Upper lobe of left lung (tissue), 6 donors: ENCODE results near the gene PDCD6IP. TPM values are rescaled to one million over a fixed set of nuclear protein-coding genes. Genes with fewer than 3 reads are reported as not detected.

Experiments used
- ATAC-seq, 2 donors: fragments of 200-7000 bp; cut with Tn5 transposase; one replicate each; pipeline ENCODE4 v1.9.1; 2022; ENCODE audit warnings: mild to moderate bottlenecking in 2 of 2, moderate library complexity in 2 of 2; ENCODE audit not compliant: low FRiP score in 2 of 2
- DNase-seq, 2 donors: peaks; one replicate each; pipeline ENCODE4 v3.0.0-alpha.2; 2019 to 2020
- H3K27ac ChIP-seq, 4 donors: fragments of 200-600 bp; sonication (generic); one replicate each; pipeline ENCODE4 v1.5.1; 2016 to 2019
- H3K27me3 ChIP-seq, 4 donors: fragments of 200-600 bp; sonication (generic); one replicate each; pipeline ENCODE4 v1.5.1; 2017 to 2019
- H3K36me3 ChIP-seq, 4 donors: fragments of 200-600 bp; sonication (generic); one replicate each; pipeline ENCODE4 v1.5.1; 2016 to 2019
- H3K4me1 ChIP-seq, 4 donors: fragments of 200-600 bp; sonication (generic); one replicate each; pipeline ENCODE4 v1.5.1; 2018 to 2019
- H3K4me3 ChIP-seq, 4 donors: fragments of 200-600 bp; sonication (generic); one replicate each; pipeline ENCODE4 v1.5.1; 2017 to 2019; ENCODE audit warnings: mild to moderate bottlenecking in 2 of 4, moderate library complexity in 1 of 4
- H3K9me3 ChIP-seq, 4 donors: fragments of 200-600 bp; sonication (generic); one replicate each; pipeline ENCODE4 v1.5.1; 2018 to 2019
- CTCF ChIP-seq, 6 experiments: fragments of 450-650 bp in 4 of 6; fragments of 200-600 bp in 2 of 6; sonication (generic) in 2 of 6; IDR thresholded peaks; one replicate each; pipeline ENCODE4 v1.5.1; 2016 to 2019; ENCODE audit warnings: antibody characterized with exemption in 6 of 6
- EP300 ChIP-seq, 4 donors: sonication (generic); formaldehyde crosslinking; IDR thresholded peaks; one replicate each; pipeline ENCODE4 v1.5.1; 2017; ENCODE audit warnings: antibody characterized with exemption in 4 of 4, control low read depth in 2 of 4
- POLR2A ChIP-seq, 4 donors: fragments of 450-650 bp; IDR thresholded peaks; one replicate each; pipeline ENCODE4 v1.5.1; 2016 to 2017; ENCODE audit warnings: antibody characterized with exemption in 4 of 4, mild to moderate bottlenecking in 2 of 4
- POLR2AphosphoS5 ChIP-seq, 2 donors: sonication (generic); formaldehyde crosslinking; IDR thresholded peaks; one replicate each; pipeline ENCODE4 v1.5.1; 2017; ENCODE audit warnings: antibody characterized with exemption in 2 of 2
- WGBS, 2 donors: methylation state at CpG; one replicate each; pipeline ENCODE4 v1.1.5; 2017 to 2018; 5-methylcytosine and 5-hydroxymethylcytosine counted together
- total RNA-seq, 6 donors: library from RNA; depleted of rRNA in 4 of 6; stranded (reverse); fragments of >200 nt in 4 of 6; gene quantifications; one replicate each; pipeline versions ENCODE4 v1.1.0 to v1.2.1, GENCODE V29; 2016 to 2021
- donor health status: DM: no; HTN: no; CAD: no; lungs with moderate emphysema.
- donor health status: DM: no; HTN: yes; CAD: no; lungs with severe emphysema.

PDCD6IP gene
- total RNA-seq, 6 donors from 2014 or later, result 120 to 289 (median 259) TPM

GRCh38 chr3:33823821-33824220 is 25.4 kb downstream of the PDCD6IP start:
- Histone ChIP-seq H3K27me3 (no peaks in the 10 kb centered on the region), H3K36me3 (peaks cover 0 to 70% (median 40%) of the 10 kb centered on the region in 4 donors), H3K4me3 (no peak overlapping the region), H3K9me3 (no peaks in the 10 kb centered on the region), H3K4me1 (peaks cover 0 to 5% (median 0%) of the 10 kb centered on the region in 4 donors), H3K27ac (no peak overlapping the region)
- TF ChIP-seq EP300 (IDR thresholded peaks at IDR 0.05) (no peak), CTCF (IDR thresholded peaks at IDR 0.05) (no peak), POLR2A (IDR thresholded peaks at IDR 0.05) (no peak), POLR2AphosphoS5 (IDR thresholded peaks at IDR 0.05) (no peak)
- no peak for DNase-seq
- WGBS, 2 donors, result 83 to 88% methylated on average over 1 of the region's 1 CpG
- no peak for ATAC-seq

GRCh38 chr3:33825111-33825510 is 26.7 kb downstream of the PDCD6IP start:
- no peak for TF ChIP-seq EP300 (IDR thresholded peaks at IDR 0.05)
- no peak for TF ChIP-seq CTCF (IDR thresholded peaks at IDR 0.05)
- no peak for TF ChIP-seq POLR2A (IDR thresholded peaks at IDR 0.05)
- no peak for TF ChIP-seq POLR2AphosphoS5 (IDR thresholded peaks at IDR 0.05)
- Histone ChIP-seq H3K27me3 (no peaks in the 10 kb centered on the region), H3K4me1 (peaks cover 0 to 5% (median 0%) of the 10 kb centered on the region in 4 donors), H3K36me3 (peaks cover 3 to 79% (median 47%) of the 10 kb centered on the region in 4 donors), H3K4me3 (no peak overlapping the region), H3K9me3 (no peaks in the 10 kb centered on the region), H3K27ac (no peak overlapping the region)
- WGBS, 2 donors, result 90 to 91% methylated on average over 5 of the region's 5 CpGs
- DNase-seq, result no peak
- ATAC-seq, result no peak

DNA sequence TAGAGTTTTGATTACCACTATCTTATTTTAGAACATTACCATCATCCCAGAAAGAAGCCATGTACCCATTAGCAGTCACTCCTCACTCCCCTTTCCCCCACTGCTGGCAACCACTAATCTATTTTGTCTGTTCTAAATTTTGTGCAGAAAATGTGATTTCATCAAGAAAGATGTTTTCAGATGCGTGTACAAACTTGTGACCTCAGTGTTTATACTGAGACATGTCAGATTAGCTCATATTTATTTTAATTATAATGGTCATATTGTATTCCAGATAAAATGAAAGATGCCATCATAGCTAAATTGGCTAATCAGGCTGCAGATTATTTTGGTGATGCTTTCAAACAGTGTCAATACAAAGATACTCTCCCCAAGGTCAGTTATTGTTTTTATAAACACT is 27.8 kb downstream of the PDCD6IP start:
- no peak for DNase-seq
- Histone ChIP-seq H3K4me1 (peaks cover 0 to 5% (median 0%) of the 10 kb centered on the region in 4 donors), H3K36me3 (peaks cover 7 to 86% (median 44%) of the 10 kb centered on the region in 4 donors), H3K27ac (no peak overlapping the region), H3K27me3 (no peaks in the 10 kb centered on the region), H3K4me3 (no peak overlapping the region), H3K9me3 (no peaks in the 10 kb centered on the region)
- no peak for ATAC-seq
- WGBS, 2 donors, result 61 to 78% methylated on average over 1 of the region's 1 CpG
- TF ChIP-seq POLR2A (IDR thresholded peaks at IDR 0.05) (no peak), CTCF (IDR thresholded peaks at IDR 0.05) (no peak)

GRCh38 chr3:33826688-33827087 is 28.3 kb downstream of the PDCD6IP start:
- H3K4me1 ChIP-seq, result peaks cover 0 to 5% (median 0%) of the 10 kb centered on the region in 4 donors

More at GRCh38 chr3:33826688-33827087, 28.3 kb downstream of the PDCD6IP start:
- no peaks in the 10 kb centered on the region for H3K27me3 ChIP-seq
- no peaks in the 10 kb centered on the region for H3K9me3 ChIP-seq
- no peak for ATAC-seq
- no peak overlapping the region for H3K27ac ChIP-seq
- H3K36me3 ChIP-seq, result peaks cover 7 to 86% (median 43%) of the 10 kb centered on the region in 4 donors
- 100% methylated on average over 1 of the region's 1 CpG for WGBS, 2 donors
- TF ChIP-seq POLR2A (IDR thresholded peaks at IDR 0.05), result no peak
- TF ChIP-seq EP300 (IDR thresholded peaks at IDR 0.05), result no peak
- TF ChIP-seq CTCF (IDR thresholded peaks at IDR 0.05), result no peak
- TF ChIP-seq POLR2AphosphoS5 (IDR thresholded peaks at IDR 0.05), result no peak
- H3K4me3 ChIP-seq, result no peak overlapping the region
- DNase-seq, result no peak
